GM21786 (cell line): Measurements from ENCODE around the gene DOCK1.

ENCODE experiments used
- ATAC-seq: cut with Tn5 transposase; IDR thresholded peaks from one replicate; pipeline ENCODE4 v1.9.1; 2021; ENCODE audit not compliant: unreplicated experiment

The DOCK1 gene

DNA sequence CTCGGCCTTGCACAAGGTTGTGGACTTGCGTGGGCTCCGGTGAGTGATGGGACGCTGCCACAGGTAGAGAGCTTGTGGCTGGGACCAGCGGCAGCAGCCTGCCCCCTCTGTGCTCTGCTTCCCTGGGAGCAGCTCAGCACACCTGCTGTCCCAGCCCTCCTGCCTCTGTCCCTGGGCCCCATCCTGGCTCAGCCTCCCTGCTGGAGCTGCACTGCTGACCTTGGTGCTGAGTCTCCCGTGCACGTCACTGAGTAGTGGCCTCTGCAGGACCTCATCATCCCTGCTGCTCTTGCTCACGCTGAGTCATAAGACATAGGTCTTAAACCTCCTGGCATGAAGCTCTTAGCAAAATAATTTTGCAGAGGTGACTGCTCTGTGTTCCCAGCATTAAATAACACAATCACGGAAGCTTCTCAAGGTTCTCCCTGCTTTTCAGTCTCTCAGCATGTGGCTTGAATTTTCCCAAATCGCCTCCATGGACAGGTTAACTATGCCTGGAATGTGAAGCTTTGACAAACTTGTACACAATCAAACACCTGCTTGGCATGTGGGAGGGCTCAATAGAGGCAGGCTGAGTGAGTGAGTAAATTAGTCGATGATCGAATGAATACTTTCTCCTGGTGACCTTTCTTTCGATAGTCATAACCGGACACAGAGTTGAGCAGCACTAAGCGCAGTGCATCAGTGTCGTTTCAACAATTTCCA lies 580.1 kb downstream of the DOCK1 start:
- ATAC-seq: no peak

DNA sequence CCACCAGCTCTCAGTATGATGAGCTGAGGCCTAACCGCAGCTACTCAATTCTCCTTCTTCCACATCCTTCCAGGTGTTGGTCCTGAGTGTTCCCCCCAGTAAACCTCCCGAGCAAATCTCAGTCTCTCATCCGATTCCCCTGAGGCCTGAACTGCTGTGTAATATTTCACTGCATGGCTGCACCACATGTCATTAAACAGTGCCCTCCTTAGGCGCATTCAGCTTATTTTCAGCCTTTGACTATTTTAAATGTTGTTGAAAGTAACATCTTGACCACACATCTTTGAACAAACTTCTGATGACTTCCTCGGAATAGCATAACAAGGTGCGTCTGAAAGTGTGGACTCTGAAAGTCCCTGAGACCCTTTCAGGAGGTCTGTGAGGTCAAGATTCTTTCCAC lies 581.1 kb downstream of the DOCK1 start:
- no peak for ATAC-seq

DNA sequence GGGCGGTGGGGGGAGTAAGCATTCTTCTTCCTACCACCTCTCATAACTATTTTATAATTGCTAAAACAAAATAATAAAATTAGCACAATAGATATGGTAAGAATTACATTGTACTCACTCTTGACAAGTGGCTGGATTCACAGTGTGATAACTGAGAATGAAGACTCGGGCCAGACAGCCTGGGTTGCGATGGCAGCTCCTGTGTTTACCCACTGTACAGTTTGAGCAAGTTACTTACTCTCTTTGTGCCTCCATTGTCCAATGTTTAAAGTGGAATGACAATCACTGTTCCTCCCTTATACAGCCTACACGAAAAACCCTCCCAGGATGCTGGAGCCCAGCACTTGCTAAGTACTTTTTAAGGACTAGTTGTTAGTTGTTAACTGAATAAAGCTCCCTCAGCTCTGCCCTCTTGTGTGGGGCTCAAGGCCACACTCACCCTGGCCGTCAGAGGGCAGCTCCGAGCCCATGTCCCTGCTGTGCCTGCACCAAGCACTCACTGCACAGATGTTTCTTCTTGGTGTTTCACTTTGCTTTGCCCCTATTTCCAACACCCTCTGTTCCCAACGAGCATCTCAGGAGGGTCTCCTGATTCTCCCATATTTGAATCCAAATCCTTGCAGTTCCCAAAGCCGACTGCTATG lies 587.5 kb downstream of the DOCK1 start:
- ATAC-seq: no peak

GRCh38 chr10:127496035-127496434 lies 590.8 kb downstream of the DOCK1 start:
- no peak for ATAC-seq

DNA sequence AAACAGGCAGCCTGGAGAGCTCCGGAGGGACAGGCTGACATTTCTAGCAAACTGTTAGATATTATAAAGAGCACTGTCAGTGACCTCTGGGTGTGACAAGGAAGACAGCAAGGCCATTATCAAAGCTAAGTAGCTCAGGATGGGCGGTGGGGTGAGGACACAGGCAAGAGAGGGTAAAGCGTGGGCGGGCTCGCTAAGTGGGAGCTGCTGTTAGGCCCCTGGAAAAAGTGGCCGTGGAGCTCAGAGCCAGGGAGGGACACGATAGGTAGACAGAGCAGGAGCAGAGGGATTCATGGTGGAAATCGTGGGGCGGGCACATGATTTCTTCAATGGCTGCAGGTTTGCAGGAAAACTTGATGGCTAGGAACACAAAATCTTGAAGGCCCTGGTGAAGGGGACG lies 592.5 kb downstream of the DOCK1 start:
- no peak for ATAC-seq

GRCh38 chr10:127498087-127498486 lies 592.9 kb downstream of the DOCK1 start:
- no peak for ATAC-seq

DNA sequence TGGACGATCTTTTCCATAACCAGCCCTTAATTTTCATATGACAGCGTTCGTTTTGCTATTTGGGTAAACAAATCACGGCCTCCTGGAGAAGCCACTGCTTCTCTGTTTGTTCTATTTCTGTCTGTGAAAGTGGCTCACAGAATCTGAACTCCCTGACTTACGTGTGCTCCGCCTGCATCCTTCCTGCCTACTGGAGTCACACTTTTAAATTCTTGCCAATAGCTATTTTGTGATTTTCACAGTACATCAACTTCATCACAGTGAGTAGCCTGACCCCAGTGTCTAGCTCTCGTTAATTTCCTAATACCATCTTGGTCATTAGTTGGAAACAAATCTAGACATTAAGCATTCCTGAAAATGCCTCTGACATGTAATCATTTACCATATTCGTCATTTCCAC lies 594.9 kb downstream of the DOCK1 start:
- no peak for ATAC-seq
